Thyroid gland (tissue), 4 donors: ENCODE results near the gene ABR.

ENCODE experiments used
- CTCF ChIP-seq, 6 experiments: fragments of 200-600 bp in 3 of 6; fragments of 450-650 bp in 3 of 6; sonication (generic) in 3 of 6; IDR thresholded peaks; one replicate each; pipeline ENCODE4 v1.5.1; 2016 to 2019; ENCODE audit warnings: antibody characterized with exemption in 6 of 6, mild to moderate bottlenecking in 2 of 6, inconsistent platforms in 1 of 6, moderate library complexity in 1 of 6
- POLR2A ChIP-seq, 2 donors: fragments of 450-650 bp; IDR thresholded peaks; one replicate each; pipeline ENCODE4 v1.6.1; 2017; ENCODE audit warnings: antibody characterized with exemption in 2 of 2, mild to moderate bottlenecking in 2 of 2, moderate library complexity in 1 of 2

GRCh38 chr17:1071103-1071825 lies 108.5 kb downstream of the ABR start:
- no peak for TF ChIP-seq CTCF (IDR thresholded peaks at IDR 0.05)
- no peak for TF ChIP-seq POLR2A (IDR thresholded peaks at IDR 0.05)
